GM21515 (cell line): ENCODE data around the gene WDR86.

Experiments used
- ATAC-seq: cut with Tn5 transposase; IDR thresholded peaks from one replicate; pipeline ENCODE4 v1.9.1; 2021; ENCODE audit not compliant: unreplicated experiment

Gene WDR86

GRCh38 chr7:151409667-151410404, at the start of gene WDR86:
Gene WDR86 (minus strand): TSS chr7:151410038. CDS start chr7:151409589, 449 bp downstream.
- ATAC-seq = no peak

GRCh38 chr7:151457534-151457933, 47.7 kb upstream of the WDR86 start:
- ATAC-seq = no peak

GRCh38 chr7:151456782-151457181, 46.9 kb upstream of the WDR86 start:
- ATAC-seq = no peak

GRCh38 chr7:151456276-151456675, 46.4 kb upstream of the WDR86 start:
- no peak for ATAC-seq

- no peak for ATAC-seq
These were observed 45.9 kb upstream of the WDR86 start for GRCh38 chr7:151455690-151456089.

GRCh38 chr7:151454932-151455530, 45.2 kb upstream of the WDR86 start:
- no peak for ATAC-seq

GRCh38 chr7:151454305-151454704, 44.5 kb upstream of the WDR86 start:
- ATAC-seq = no peak

GRCh38 chr7:151453326-151453791, 43.5 kb upstream of the WDR86 start:
- ATAC-seq = no peak

GRCh38 chr7:151452680-151453325, 43.0 kb upstream of the WDR86 start:
- ATAC-seq = no peak

GRCh38 chr7:151451626-151452571, 42.1 kb upstream of the WDR86 start:
- no peak for ATAC-seq

GRCh38 chr7:151451156-151451555, 41.3 kb upstream of the WDR86 start:
- no peak for ATAC-seq

GRCh38 chr7:151449990-151450389, 40.2 kb upstream of the WDR86 start:
- ATAC-seq = no peak

- no peak for ATAC-seq
These were observed 38.7 kb upstream of the WDR86 start for GRCh38 chr7:151448261-151449252.

GRCh38 chr7:151447901-151448260, 38.0 kb upstream of the WDR86 start:
- ATAC-seq = no peak

- ATAC-seq = no peak
These were observed 37.5 kb upstream of the WDR86 start for GRCh38 chr7:151447312-151447711.

GRCh38 chr7:151446412-151446811, 36.6 kb upstream of the WDR86 start:
- no peak for ATAC-seq

- ATAC-seq = no peak
These were observed 34.8 kb upstream of the WDR86 start for GRCh38 chr7:151444632-151445031.

- ATAC-seq = no peak
These were observed 33.1 kb upstream of the WDR86 start for GRCh38 chr7:151442776-151443496.

- no peak for ATAC-seq
These were observed 31.1 kb upstream of the WDR86 start for GRCh38 chr7:151440799-151441445.
